T-helper 1 cell (primary cell): ENCODE measurements around the gene PELI2.

Experiments used
- DNase-seq, 5 donors: peaks; one replicate each; pipeline ENCODE4 v3.0.0-alpha.2; 2012 to 2020

The PELI2 gene

GRCh38 chr14:56175773-56176172 lies 57.6 kb downstream of the PELI2 start:
- no peak for DNase-seq

DNA sequence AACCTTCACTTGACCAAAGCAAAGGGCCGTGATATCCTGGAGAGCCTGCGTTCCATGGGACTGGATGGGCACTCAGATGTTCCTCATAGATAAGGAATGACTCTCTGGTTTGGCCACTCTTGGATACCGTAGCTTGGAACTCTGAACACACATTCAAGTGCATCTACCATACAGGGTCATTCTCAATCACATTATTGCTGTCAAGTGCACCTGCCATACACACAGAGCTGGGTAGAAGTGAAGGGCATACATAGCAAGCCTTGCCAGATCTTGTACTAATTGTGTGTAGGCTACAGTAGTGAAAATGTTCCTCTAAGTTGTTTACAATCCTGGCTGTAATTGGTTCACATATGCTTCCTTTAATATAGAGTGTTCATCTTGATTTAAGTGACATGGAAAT lies 58.3 kb downstream of the PELI2 start:
- no peak for DNase-seq

GRCh38 chr14:56177036-56177435 lies 58.8 kb downstream of the PELI2 start:
- no peak for DNase-seq

DNA sequence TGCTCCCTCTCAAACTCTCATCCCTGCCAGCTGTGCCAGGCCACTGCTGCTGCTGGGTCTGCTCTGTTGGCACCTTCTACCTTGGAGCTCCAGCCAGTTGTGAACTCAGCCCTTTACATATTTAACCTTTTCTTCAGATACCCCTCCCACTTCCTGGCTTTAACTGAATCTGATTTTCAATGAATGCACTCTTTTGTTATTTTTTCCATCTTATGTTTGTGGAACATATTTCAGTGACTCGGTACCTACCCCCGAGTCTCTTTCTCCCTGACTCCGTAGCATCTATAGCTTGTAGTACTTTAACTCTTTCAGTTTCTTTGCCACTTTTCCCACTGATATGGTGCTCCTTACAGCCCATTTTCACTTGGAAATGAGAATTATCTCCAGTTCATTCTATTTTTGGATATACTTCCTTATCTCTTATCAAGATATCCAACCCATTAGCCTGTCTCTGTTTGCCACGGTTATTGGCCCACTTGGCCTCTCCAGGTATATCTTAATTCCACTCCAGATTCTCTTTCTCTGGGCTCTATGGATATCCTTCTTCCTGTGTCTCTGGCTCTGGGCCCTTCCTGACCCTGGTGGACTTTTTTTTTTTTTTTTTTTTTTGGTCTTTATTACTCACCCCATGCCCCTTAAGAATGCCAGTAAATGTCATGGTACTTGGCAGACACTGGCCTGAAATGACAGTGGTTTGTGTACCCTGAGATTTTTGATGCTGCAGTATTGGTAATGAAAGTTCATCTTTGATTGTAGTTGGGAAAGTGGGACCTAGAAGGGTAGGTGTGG lies 62.7 kb downstream of the PELI2 start:
- no peak for DNase-seq

- no peak for DNase-seq
Observed at GRCh38 chr14:56181681-56182085, 63.5 kb downstream of the PELI2 start.

- no peak for DNase-seq
Observed at GRCh38 chr14:56182410-56182809, 64.2 kb downstream of the PELI2 start.

DNA sequence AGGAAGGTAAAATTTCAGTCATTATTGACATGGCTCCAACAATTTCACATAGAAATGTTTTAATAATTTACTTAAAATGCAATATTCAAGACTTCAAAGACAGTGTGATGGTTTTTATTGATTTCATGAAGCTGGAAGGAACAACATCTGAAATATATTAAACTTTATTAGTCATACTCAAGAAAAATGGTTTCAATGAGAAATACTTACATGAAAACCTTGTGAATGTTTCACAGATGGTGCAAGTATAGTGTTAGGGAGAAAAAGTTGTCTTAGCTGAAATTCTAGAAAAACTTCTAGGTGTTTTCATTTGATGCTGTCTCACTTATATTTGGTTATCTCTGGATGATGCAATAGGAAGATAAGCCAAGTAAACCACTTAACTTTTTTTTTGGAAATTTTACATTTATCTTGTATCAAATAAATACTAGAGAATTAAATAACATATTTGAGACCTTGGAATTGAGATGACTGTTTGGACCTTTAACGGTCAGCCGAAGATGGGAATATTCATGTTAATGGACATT lies 65.5 kb downstream of the PELI2 start:
- DNase-seq: no peak

DNA sequence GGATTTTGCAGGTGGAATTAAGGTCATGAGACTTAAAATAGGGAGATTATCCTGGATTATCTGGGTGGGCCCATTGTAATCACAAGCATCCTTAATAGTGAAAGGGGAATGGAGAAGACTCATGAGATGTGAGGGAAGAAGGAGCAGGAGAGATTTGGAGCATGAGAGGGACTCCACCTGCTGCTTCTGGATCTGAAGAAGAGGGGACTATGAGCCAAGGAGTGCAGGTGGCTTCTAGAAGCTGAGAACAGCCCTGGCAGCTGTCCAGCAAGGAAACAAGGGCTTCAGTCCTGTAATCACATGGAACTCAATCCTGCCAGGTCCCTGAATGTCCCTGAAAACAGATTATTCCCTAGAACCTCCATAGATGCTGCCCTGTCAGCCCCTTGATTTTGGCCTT lies 67.8 kb downstream of the PELI2 start:
- no peak for DNase-seq

DNA sequence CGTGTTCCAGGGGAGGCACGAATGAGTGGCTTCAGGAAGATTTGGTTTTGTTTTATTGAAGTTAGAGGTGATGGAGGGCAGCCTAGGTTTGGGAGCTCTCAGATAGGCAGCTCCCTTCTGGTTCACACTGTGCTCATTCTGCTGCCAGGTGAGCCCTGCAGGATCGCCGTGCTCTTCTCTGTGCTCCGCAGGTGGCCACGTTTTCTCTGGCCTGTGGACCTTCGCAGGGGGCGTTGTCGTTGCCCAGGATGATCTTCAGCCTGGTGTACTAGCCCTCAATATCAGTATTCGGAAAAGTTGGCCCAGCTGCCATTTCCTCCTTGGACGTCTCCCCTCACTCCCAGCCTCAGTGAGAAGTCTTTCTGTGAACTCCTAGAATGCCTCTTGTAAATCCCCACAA lies 69.5 kb downstream of the PELI2 start:
- DNase-seq: no peak

GRCh38 chr14:56189307-56189706 lies 71.1 kb downstream of the PELI2 start:
- no peak for DNase-seq

DNA sequence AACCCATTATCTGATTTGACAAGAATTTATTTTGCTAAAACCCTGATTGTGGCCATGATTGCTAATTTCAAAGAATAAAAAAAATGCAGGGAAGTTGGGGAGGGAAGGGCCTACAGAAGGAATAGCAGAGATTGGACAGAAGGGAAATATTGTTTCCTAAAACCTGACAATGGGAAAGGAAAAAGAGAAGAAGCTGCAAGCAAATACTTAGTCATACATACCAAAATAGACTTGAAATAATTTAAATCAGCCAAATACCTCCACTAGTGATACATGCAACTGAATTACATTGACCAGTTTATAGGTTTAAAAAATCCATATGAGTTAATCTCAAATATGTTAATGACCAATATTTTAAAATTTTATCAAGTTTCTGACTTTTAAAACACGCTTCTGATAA lies 75.1 kb downstream of the PELI2 start:
- no peak for DNase-seq

DNA sequence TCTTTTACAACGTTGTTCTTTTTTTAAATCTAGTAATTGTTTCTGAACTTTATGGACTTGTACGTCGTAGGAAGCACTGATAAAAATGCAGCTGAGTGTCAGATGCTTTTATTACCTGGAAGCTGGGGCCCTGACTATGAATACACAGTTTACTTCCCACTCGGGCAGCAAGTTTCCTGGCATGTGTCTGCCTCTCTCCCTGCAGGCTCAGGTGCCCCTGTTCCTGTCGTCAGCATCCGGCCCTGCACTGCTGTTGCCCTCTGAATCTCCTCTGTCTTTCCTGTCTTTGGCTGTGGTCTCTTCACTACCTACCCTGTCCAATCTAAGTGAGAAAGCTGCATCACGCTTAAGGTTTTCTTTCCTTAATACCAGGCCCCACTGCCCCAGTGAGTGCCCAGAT lies 75.8 kb downstream of the PELI2 start:
- DNase-seq: no peak

- no peak for DNase-seq
Observed at GRCh38 chr14:56195223-56195622, 77.0 kb downstream of the PELI2 start.

- peak in 1 of 5 donors; percentile 78 for DNase-seq
Observed at GRCh38 chr14:56195704-56196103, 77.5 kb downstream of the PELI2 start.

DNA sequence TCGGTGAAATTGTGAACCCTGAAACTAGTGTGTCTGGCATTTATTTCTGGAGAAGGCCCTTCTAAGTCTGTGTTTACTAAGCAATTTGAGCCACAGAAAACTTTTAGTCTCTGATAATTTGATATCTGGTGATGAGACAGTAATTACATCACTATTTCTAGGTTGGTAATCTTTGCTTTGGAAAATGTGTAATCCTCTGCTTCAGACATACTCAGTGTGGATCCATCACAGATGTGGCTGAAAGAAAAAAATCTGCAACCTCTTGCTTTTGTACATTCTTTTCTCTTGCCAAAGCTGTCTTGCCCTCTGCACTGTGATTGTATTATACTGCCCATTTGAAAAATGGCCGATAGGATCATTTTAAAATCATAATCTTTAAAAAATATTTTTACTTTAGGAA lies 78.1 kb downstream of the PELI2 start:
- DNase-seq: no peak

DNA sequence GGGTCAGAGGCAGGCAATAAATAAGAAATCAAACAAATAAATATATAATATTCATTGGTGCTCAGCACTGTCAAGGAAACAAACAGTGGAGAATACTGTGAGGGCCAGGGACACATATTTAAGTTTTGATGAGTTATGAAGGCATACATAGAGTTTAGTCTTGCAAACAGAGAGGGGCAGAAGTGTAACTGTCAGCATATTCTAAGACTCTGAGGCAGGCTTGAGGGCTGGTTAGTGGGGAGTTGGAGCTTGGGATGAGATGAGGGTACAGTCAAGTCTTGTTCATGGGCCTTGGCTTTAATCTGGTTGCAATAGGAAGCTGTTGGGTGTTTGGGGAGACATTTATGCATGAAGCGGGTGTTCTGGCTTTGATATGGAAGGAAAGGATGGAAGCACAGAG lies 78.9 kb downstream of the PELI2 start:
- no peak for DNase-seq

GRCh38 chr14:56198438-56198837 lies 80.2 kb downstream of the PELI2 start:
- no peak for DNase-seq

GRCh38 chr14:56199095-56199981 lies 81.1 kb downstream of the PELI2 start:
- no peak for DNase-seq

DNA sequence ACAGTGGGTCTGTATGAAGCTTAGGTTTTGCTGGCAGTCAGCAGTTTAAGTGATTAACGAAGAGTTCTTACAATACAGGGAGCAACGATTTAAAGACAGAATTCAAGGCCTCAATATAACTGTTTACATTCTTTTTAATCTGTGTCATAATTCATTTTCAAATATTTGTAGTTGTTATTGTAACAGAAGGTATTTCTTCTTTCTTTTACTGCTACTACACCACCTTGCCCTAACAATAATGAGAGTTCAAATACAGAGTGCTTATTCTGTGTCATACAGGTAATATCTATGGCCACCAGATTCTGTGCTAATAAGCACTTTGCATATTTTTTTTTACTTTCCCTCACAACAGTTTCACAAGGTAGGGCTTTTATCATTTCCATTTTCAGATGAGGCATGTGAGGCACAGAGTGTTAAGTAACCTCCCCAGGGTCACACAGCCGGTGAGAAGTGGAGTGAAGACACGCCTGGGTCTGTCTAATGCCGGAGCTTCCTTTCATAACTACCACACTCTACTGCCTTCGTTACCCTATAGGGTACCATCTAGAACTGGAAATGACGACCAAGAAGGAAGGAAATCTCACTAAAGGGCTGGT lies 81.9 kb downstream of the PELI2 start:
- DNase-seq: no peak

DNA sequence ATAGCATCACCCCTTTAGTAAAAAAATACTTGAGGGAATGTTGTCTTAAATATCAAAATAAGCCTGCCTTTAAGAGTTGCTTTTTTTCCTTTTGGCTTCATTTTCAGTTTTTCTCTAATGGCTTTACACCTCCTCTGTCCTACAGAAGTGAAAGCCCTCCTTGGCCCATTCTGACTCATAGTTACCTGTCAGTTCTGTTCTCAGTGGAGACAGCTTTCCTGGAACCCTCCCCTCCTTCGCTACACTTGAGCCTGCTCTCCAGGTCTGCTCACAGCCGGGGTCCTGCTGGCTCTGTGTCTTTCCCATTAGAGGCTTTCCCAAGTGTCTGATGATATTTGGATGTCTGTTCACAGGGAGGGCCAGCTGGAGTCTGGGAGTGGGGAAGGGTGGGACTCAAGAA lies 84.0 kb downstream of the PELI2 start:
- DNase-seq: peak in 1 of 5 donors; percentile 27

GRCh38 chr14:56205881-56206280 lies 87.7 kb downstream of the PELI2 start:
- DNase-seq: no peak

- no peak for DNase-seq
Observed at GRCh38 chr14:56206596-56206995, 88.4 kb downstream of the PELI2 start.

DNA sequence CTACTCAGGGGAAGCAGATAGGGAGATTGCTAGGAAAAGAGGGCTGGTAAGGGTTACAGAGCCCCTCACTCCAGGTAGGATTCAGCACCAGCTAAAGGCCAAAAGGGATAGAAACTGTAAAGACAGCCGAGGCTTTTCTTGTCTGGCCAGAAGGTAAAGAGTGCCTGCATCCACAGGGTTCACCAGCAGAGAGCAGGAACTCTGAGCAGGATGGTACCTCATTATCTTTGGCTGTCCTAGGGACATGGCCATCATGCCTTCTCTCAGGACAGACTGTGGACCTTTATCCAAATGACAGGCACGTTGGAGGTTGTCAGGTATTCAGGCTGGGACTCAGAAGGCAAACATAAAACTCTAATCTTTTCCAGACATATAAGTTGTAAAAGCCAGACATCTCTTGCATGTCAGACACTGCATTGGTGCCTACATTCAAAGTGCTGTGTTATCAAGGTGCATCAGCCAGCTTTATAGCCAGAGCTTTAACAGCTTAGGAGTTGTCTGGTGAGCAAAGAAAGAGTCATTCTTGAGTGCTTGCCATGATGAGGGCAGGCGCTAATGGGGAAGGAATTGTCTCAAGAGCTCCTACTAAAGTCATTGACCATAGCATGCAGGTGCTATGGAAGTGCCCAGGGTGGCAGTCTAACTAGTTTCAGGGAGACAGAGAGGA lies 89.5 kb downstream of the PELI2 start:
- no peak for DNase-seq
